ENCODE results near the gene BCAS3.

Gene BCAS3

GRCh38 chr17:61053469-61053868, 375.8 kb downstream of the BCAS3 start:
- no peaks in the 10 kb centered on the region for H3K79me2 ChIP-seq (ENCODE audit: control insufficient read depth, insufficient read depth, low read length)
- H3K23ac ChIP-seq (ENCODE audit: low read length), result no peak overlapping the region
- H3K18ac ChIP-seq (ENCODE audit: low read length), result no peak overlapping the region
- no peak for DNase-seq
- H3K36me3 ChIP-seq (ENCODE audit: control insufficient read depth, insufficient read depth, low read length), result no peaks in the 10 kb centered on the region
- H2AK5ac ChIP-seq (ENCODE audit: low read length), result no peak overlapping the region
- H3K27ac ChIP-seq (ENCODE audit: low read depth, low read length), result no peak overlapping the region
- H2BK120ac ChIP-seq (ENCODE audit: low read depth, low read length), result no peak overlapping the region
- H4K8ac ChIP-seq (ENCODE audit: low read depth, low read length), result no peak overlapping the region
- WGBS (ENCODE audit: extremely low coverage, insufficient coverage, low lambda C conversion rate), result no CpG with 5 or more reads among the region's 1 CpG
- no peaks in the 10 kb centered on the region for H3K79me1 ChIP-seq (ENCODE audit: low read length)
- H3K4me1 ChIP-seq (ENCODE audit: control insufficient read depth, low read depth, low read length), result no peaks in the 10 kb centered on the region
- H3K4me3 ChIP-seq (ENCODE audit: low read length), result no peak overlapping the region
- no peak overlapping the region for H3K9ac ChIP-seq (ENCODE audit: low read length)
- no peak overlapping the region for H4K5ac ChIP-seq (ENCODE audit: low read length)
- H2BK5ac ChIP-seq (ENCODE audit: low read length), result no peak overlapping the region
- H3K27me3 ChIP-seq (ENCODE audit: insufficient read depth, low read length, poor library complexity), result no peaks in the 10 kb centered on the region
- no peak overlapping the region for H2BK15ac ChIP-seq (replicated peaks; ENCODE audit: low read depth)
- no peak overlapping the region for H3K56ac ChIP-seq (ENCODE audit: low read length)
- H3K4ac ChIP-seq (ENCODE audit: low read depth, low read length), result no peak overlapping the region
- H3K4me2 ChIP-seq (ENCODE audit: low read length), result no peak overlapping the region

GRCh38 chr17:61054436-61054835, 376.8 kb downstream of the BCAS3 start:
- no peak overlapping the region for H3K9ac ChIP-seq (ENCODE audit: low read length)
- H3K79me2 ChIP-seq (ENCODE audit: control insufficient read depth, insufficient read depth, low read length), result no peaks in the 10 kb centered on the region
- DNase-seq, result no peak
- no peak overlapping the region for H3K4ac ChIP-seq (ENCODE audit: low read depth, low read length)
- no peak overlapping the region for H2BK5ac ChIP-seq (ENCODE audit: low read length)
- no peaks in the 10 kb centered on the region for H3K36me3 ChIP-seq (ENCODE audit: control insufficient read depth, insufficient read depth, low read length)
- H3K4me2 ChIP-seq (ENCODE audit: low read length), result no peak overlapping the region
- H3K27ac ChIP-seq (ENCODE audit: low read depth, low read length), result no peak overlapping the region
- no peak overlapping the region for H2BK120ac ChIP-seq (ENCODE audit: low read depth, low read length)
- no peaks in the 10 kb centered on the region for H3K4me1 ChIP-seq (ENCODE audit: control insufficient read depth, low read depth, low read length)
- no peaks in the 10 kb centered on the region for H3K27me3 ChIP-seq (ENCODE audit: insufficient read depth, low read length, poor library complexity)
- H4K5ac ChIP-seq (ENCODE audit: low read length), result no peak overlapping the region
- no peak overlapping the region for H2AK5ac ChIP-seq (ENCODE audit: low read length)
- H3K18ac ChIP-seq (ENCODE audit: low read length), result no peak overlapping the region
- H2BK15ac ChIP-seq (replicated peaks; ENCODE audit: low read depth), result no peak overlapping the region
- no CpG with 5 or more reads among the region's 1 CpG for WGBS (ENCODE audit: extremely low coverage, insufficient coverage, low lambda C conversion rate)
- H4K8ac ChIP-seq (ENCODE audit: low read depth, low read length), result no peak overlapping the region
- H3K4me3 ChIP-seq (ENCODE audit: low read length), result no peak overlapping the region
- no peaks in the 10 kb centered on the region for H3K79me1 ChIP-seq (ENCODE audit: low read length)
- H3K56ac ChIP-seq (ENCODE audit: low read length), result no peak overlapping the region
- H3K23ac ChIP-seq (ENCODE audit: low read length), result no peak overlapping the region

- no peaks in the 10 kb centered on the region for H3K79me1 ChIP-seq (ENCODE audit: low read length)
- no peak for DNase-seq
- H2AK5ac ChIP-seq (ENCODE audit: low read length), result no peak overlapping the region
- no peak overlapping the region for H3K56ac ChIP-seq (ENCODE audit: low read length)
- H3K9ac ChIP-seq (ENCODE audit: low read length), result no peak overlapping the region
- H3K36me3 ChIP-seq (ENCODE audit: control insufficient read depth, insufficient read depth, low read length), result no peaks in the 10 kb centered on the region
- H3K27me3 ChIP-seq (ENCODE audit: insufficient read depth, low read length, poor library complexity), result no peaks in the 10 kb centered on the region
- H3K4ac ChIP-seq (ENCODE audit: low read depth, low read length), result no peak overlapping the region
- no peak overlapping the region for H2BK15ac ChIP-seq (replicated peaks; ENCODE audit: low read depth)
- no peaks in the 10 kb centered on the region for H3K79me2 ChIP-seq (ENCODE audit: control insufficient read depth, insufficient read depth, low read length)
- no peak overlapping the region for H4K5ac ChIP-seq (ENCODE audit: low read length)
- no peak overlapping the region for H4K8ac ChIP-seq (ENCODE audit: low read depth, low read length)
- H3K18ac ChIP-seq (ENCODE audit: low read length), result no peak overlapping the region
- no peak overlapping the region for H3K4me3 ChIP-seq (ENCODE audit: low read length)
- H2BK5ac ChIP-seq (ENCODE audit: low read length), result no peak overlapping the region
- no peak overlapping the region for H3K23ac ChIP-seq (ENCODE audit: low read length)
- WGBS (ENCODE audit: extremely low coverage, insufficient coverage, low lambda C conversion rate), result no CpG with 5 or more reads among the region's 2 CpGs
- H3K27ac ChIP-seq (ENCODE audit: low read depth, low read length), result no peak overlapping the region
- H3K4me2 ChIP-seq (ENCODE audit: low read length), result no peak overlapping the region
- H2BK120ac ChIP-seq (ENCODE audit: low read depth, low read length), result no peak overlapping the region
- H3K4me1 ChIP-seq (ENCODE audit: control insufficient read depth, low read depth, low read length), result no peaks in the 10 kb centered on the region
Observed at GRCh38 chr17:61057257-61057656, 379.6 kb downstream of the BCAS3 start.

GRCh38 chr17:61058066-61058465, 380.4 kb downstream of the BCAS3 start:
- Histone ChIP-seq H2AK5ac (ENCODE audit: low read length) (no peak overlapping the region), H3K4me1 (ENCODE audit: control insufficient read depth, low read depth, low read length) (no peaks in the 10 kb centered on the region), H3K23ac (ENCODE audit: low read length) (no peak overlapping the region), H3K27me3 (ENCODE audit: insufficient read depth, low read length, poor library complexity) (no peaks in the 10 kb centered on the region), H3K36me3 (ENCODE audit: control insufficient read depth, insufficient read depth, low read length) (no peaks in the 10 kb centered on the region), H2BK120ac (ENCODE audit: low read depth, low read length) (no peak overlapping the region), H2BK15ac (replicated peaks; ENCODE audit: low read depth) (no peak overlapping the region), H3K9ac (ENCODE audit: low read length) (no peak overlapping the region), H3K4me3 (ENCODE audit: low read length) (no peak overlapping the region), H3K56ac (ENCODE audit: low read length) (no peak overlapping the region), H4K5ac (ENCODE audit: low read length) (no peak overlapping the region), H2BK5ac (ENCODE audit: low read length) (no peak overlapping the region), H4K8ac (ENCODE audit: low read depth, low read length) (no peak overlapping the region), H3K79me2 (ENCODE audit: control insufficient read depth, insufficient read depth, low read length) (no peaks in the 10 kb centered on the region), H3K4me2 (ENCODE audit: low read length) (no peak overlapping the region), H3K79me1 (ENCODE audit: low read length) (no peaks in the 10 kb centered on the region), H3K18ac (ENCODE audit: low read length) (no peak overlapping the region), H3K4ac (ENCODE audit: low read depth, low read length) (no peak overlapping the region), H3K27ac (ENCODE audit: low read depth, low read length) (no peak overlapping the region)
- DNase-seq, result no peak
- no CpG with 5 or more reads among the region's 3 CpGs for WGBS (ENCODE audit: extremely low coverage, insufficient coverage, low lambda C conversion rate)

- Histone ChIP-seq H4K5ac (ENCODE audit: low read length) (no peak overlapping the region), H3K36me3 (ENCODE audit: control insufficient read depth, insufficient read depth, low read length) (no peaks in the 10 kb centered on the region), H3K27ac (ENCODE audit: low read depth, low read length) (no peak overlapping the region), H3K27me3 (ENCODE audit: insufficient read depth, low read length, poor library complexity) (no peaks in the 10 kb centered on the region), H3K18ac (ENCODE audit: low read length) (no peak overlapping the region), H4K8ac (ENCODE audit: low read depth, low read length) (no peak overlapping the region), H2AK5ac (ENCODE audit: low read length) (no peak overlapping the region), H2BK15ac (replicated peaks; ENCODE audit: low read depth) (no peak overlapping the region), H3K4me3 (ENCODE audit: low read length) (no peak overlapping the region), H3K23ac (ENCODE audit: low read length) (no peak overlapping the region), H2BK120ac (ENCODE audit: low read depth, low read length) (no peak overlapping the region), H3K79me1 (ENCODE audit: low read length) (no peaks in the 10 kb centered on the region), H3K4me1 (ENCODE audit: control insufficient read depth, low read depth, low read length) (no peaks in the 10 kb centered on the region), H3K9ac (ENCODE audit: low read length) (no peak overlapping the region), H3K56ac (ENCODE audit: low read length) (no peak overlapping the region), H3K4ac (ENCODE audit: low read depth, low read length) (no peak overlapping the region), H3K4me2 (ENCODE audit: low read length) (no peak overlapping the region), H2BK5ac (ENCODE audit: low read length) (no peak overlapping the region), H3K79me2 (ENCODE audit: control insufficient read depth, insufficient read depth, low read length) (no peaks in the 10 kb centered on the region)
- no CpG with 5 or more reads among the region's 2 CpGs for WGBS (ENCODE audit: extremely low coverage, insufficient coverage, low lambda C conversion rate)
- no peak for DNase-seq
Observed at GRCh38 chr17:61063528-61063927, 385.9 kb downstream of the BCAS3 start.

- Histone ChIP-seq H3K4ac (ENCODE audit: low read depth, low read length) (no peak overlapping the region), H3K27ac (ENCODE audit: low read depth, low read length) (no peak overlapping the region)
- WGBS (ENCODE audit: extremely low coverage, insufficient coverage, low lambda C conversion rate), result no CpG with 5 or more reads among the region's 1 CpG
Observed at GRCh38 chr17:61064087-61064951, 386.7 kb downstream of the BCAS3 start.

More at GRCh38 chr17:61064087-61064951, 386.7 kb downstream of the BCAS3 start:
- H3K9ac ChIP-seq (ENCODE audit: low read length), result no peak overlapping the region
- no peaks in the 10 kb centered on the region for H3K79me2 ChIP-seq (ENCODE audit: control insufficient read depth, insufficient read depth, low read length)
- no peak overlapping the region for H2AK5ac ChIP-seq (ENCODE audit: low read length)
- H4K5ac ChIP-seq (ENCODE audit: low read length), result no peak overlapping the region
- H3K36me3 ChIP-seq (ENCODE audit: control insufficient read depth, insufficient read depth, low read length), result no peaks in the 10 kb centered on the region
- no peak overlapping the region for H3K56ac ChIP-seq (ENCODE audit: low read length)
- H2BK120ac ChIP-seq (ENCODE audit: low read depth, low read length), result no peak overlapping the region
- no peak overlapping the region for H3K4me2 ChIP-seq (ENCODE audit: low read length)
- H3K4me1 ChIP-seq (ENCODE audit: control insufficient read depth, low read depth, low read length), result no peaks in the 10 kb centered on the region
- H3K79me1 ChIP-seq (ENCODE audit: low read length), result no peaks in the 10 kb centered on the region
- DNase-seq, result no peak
- no peak overlapping the region for H4K8ac ChIP-seq (ENCODE audit: low read depth, low read length)
- no peak overlapping the region for H2BK5ac ChIP-seq (ENCODE audit: low read length)
- H3K27me3 ChIP-seq (ENCODE audit: insufficient read depth, low read length, poor library complexity), result no peaks in the 10 kb centered on the region
- no peak overlapping the region for H3K4me3 ChIP-seq (ENCODE audit: low read length)
- no peak overlapping the region for H3K23ac ChIP-seq (ENCODE audit: low read length)
- no peak overlapping the region for H3K18ac ChIP-seq (ENCODE audit: low read length)
- H2BK15ac ChIP-seq (replicated peaks; ENCODE audit: low read depth), result no peak overlapping the region

Measured in mesendoderm (in vitro differentiated cells).